GM19452 (cell line): Measurements from ENCODE around the gene TUBB4B.

ENCODE experiments used
- ATAC-seq: cut with Tn5 transposase; IDR thresholded peaks from one replicate; pipeline ENCODE4 v1.9.1; 2021; ENCODE audit not compliant: unreplicated experiment

Gene TUBB4B

GRCh38 chr9:137240841-137241489 is at the start of gene TUBB4B:
TUBB4B (plus strand) TSS chr9:137241287; CDS start chr9:137241361, 74 bp downstream.
- peak; percentile 72 for ATAC-seq

- ATAC-seq, result no peak
Measured at GRCh38 chr9:137191691-137192447, 49.2 kb upstream of the TUBB4B start.

- no peak for ATAC-seq
Measured at GRCh38 chr9:137192448-137192780, 48.7 kb upstream of the TUBB4B start.

GRCh38 chr9:137192859-137193258 is 48.2 kb upstream of the TUBB4B start:
- ATAC-seq, result no peak

- ATAC-seq, result no peak
Measured at GRCh38 chr9:137193771-137194170, 47.3 kb upstream of the TUBB4B start.

GRCh38 chr9:137194388-137194787 is 46.7 kb upstream of the TUBB4B start:
- ATAC-seq, result no peak

- ATAC-seq, result no peak
Measured at GRCh38 chr9:137194909-137195308, 46.2 kb upstream of the TUBB4B start.

GRCh38 chr9:137195525-137196220 is 45.4 kb upstream of the TUBB4B start:
- ATAC-seq, result no peak

GRCh38 chr9:137198051-137198901 is 42.8 kb upstream of the TUBB4B start:
- ATAC-seq, result no peak

- no peak for ATAC-seq
Measured at GRCh38 chr9:137198902-137199283, 42.2 kb upstream of the TUBB4B start.

GRCh38 chr9:137199411-137200121 is 41.5 kb upstream of the TUBB4B start:
- no peak for ATAC-seq

- ATAC-seq, result peak; percentile 83
Measured at GRCh38 chr9:137200311-137201204, 40.5 kb upstream of the TUBB4B start, which contains the start of gene TPRN. TPRN (minus strand) TSS chr9:137200741; CDS start chr9:137200711, 30 bp downstream.

- no peak for ATAC-seq
Measured at GRCh38 chr9:137201205-137201868, 39.8 kb upstream of the TUBB4B start.

GRCh38 chr9:137202966-137203365 is 38.1 kb upstream of the TUBB4B start:
- no peak for ATAC-seq

GRCh38 chr9:137204731-137205125 is 36.4 kb upstream of the TUBB4B start:
- no peak for ATAC-seq

- no peak for ATAC-seq
Measured at GRCh38 chr9:137205126-137206069, 35.7 kb upstream of the TUBB4B start, which contains the start of the genes NDOR1 and TMEM203. NDOR1 (plus strand) TSS chr9:137205700; CDS start chr9:137205778, 78 bp downstream. TMEM203 (minus strand) TSS chr9:137205648; CDS start chr9:137205414, 234 bp downstream.

- no peak for ATAC-seq
Measured at GRCh38 chr9:137206602-137207001, 34.5 kb upstream of the TUBB4B start.

GRCh38 chr9:137211532-137211931 is 29.6 kb upstream of the TUBB4B start:
- ATAC-seq, result no peak
